ENCODE data around the gene KRTCAP2.
"Not testable (repeated sequence)": the region's sequence is repeated elsewhere in the genome, so short reads cannot be mapped to it uniquely, and the experiment has no call there.

KRTCAP2 gene

DNA sequence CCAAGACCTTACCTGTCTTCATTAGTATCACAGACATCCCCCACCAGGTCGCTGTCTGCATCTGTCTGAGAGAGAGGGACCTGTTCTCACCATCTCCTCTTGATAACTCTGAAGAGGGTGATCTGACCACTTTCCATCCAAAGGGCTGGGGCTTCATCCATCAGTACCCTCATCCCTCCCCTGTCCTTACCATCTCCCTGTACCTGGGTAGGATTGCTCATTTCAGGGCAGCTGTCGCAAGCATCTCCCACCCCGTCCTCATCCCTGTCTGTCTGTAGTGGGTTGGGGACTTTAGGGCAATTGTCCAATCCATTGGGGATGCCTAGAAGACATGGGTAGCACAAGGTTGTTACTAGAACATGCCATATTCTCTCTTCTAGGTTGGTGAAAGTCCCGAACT is 26.7 kb upstream of the KRTCAP2 start:
- DNase-seq (ENCODE audit: low read depth in 3 of 3) = no peak

DNA sequence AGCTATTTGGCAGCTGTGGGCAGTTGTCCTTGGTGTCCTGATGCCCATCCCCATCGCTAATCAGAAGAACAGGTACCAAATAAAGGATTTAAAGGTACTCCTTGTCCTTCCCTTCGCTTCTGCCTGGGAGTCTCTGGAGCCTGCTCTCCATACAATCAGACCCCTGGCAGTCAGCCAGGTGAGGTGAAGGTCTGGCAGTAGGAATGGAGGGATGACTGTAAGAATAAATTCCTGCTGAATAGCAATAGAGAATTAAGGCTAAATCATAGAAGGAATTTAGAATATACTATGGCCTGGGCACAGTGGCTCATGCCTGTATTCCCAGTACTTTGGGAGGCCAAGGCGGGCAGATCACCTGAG is 25.4 kb upstream of the KRTCAP2 start:
- DNase-seq (ENCODE audit: low read depth in 3 of 3) = no peak

- DNase-seq (ENCODE audit: low read depth in 3 of 3) = no peak
Measured at GRCh38 chr1:155197901-155198546, 24.9 kb upstream of the KRTCAP2 start.

- DNase-seq (ENCODE audit: low read depth in 3 of 3) = no peak
Measured at GRCh38 chr1:155196893-155197638, 24.0 kb upstream of the KRTCAP2 start.

DNA sequence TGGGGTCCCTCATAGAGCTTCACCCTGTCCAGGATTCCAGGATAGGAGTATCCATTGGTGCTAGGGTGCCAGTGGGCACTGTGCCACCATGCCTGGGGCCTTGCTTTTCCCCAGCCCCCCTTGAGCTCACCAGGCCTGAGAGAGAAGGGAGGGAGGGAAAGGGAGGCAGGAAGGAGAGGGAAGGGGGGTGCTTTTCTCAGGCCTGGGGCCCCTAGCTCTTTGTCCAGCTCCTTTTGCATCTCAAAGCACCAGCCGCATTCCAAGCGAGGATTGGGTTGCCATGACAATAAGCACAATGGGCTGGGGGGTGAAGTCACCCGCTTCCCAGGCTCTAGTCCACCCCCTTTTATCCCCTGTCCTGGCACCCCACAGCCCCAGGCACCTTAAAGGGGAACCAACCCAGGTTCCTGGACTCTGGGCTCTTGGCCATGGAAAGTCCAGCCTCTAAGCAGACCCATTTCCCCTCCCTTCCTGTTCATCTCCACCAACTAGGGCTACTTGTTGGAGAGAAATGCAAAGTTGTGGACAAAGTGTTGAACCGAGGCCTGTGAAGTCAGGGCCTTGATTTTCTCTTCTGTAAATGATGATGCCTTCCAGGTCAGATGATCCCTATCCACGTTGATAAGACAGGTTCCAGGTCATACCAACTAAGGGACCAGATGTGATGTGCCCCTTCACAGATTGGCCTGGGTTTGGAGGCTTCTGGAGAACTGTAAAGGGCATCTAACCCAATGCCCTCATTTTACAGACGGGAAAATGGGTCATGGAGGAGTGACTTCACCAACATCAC is 23.2 kb upstream of the KRTCAP2 start:
- DNase-seq (ENCODE audit: low read depth in 3 of 3) = no peak

DNA sequence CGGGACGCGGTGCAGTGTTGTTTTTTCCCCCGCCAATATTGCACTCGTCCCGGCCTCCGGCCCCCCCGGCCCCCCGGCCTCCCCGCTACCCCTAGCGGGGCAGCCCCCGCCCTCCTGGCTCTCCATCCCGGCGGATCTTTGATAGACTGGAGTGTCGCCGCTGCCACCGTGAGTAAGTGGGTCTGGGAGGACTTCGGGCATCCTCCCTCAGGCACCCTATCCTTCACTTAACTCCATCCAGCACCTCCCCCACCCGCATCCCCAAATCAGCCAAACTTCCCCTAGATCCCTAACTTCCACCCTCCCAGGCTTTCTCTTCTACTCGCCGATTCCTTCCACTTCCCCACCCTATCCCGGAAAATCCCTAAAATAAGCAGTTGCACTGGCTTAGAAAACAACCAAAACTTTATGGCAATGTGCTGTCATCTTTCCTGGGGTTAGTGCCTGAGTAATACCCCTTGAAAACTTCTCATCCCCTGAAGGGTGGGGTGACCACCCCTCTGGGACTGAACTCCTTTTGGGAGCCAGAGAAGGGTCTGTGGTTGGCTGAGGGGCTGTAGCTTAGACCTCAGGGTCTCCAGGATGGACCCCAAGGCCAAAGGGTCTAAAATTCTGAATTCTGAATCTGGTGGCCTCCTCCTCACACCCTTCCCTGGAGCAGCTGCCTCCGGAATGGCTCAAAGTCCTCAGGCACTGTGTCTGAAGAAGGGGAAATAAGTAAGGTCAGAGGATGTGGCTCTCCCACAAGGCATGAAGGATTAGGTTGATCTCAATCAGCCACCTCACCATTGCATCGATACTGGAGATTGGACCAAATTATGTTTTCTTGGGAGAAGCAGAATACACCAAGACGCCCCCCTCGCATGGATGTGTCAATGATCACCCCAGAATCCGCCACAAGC is 22.3 kb upstream of the KRTCAP2 start:
- no peak for DNase-seq (ENCODE audit: low read depth in 3 of 3)

- not testable (repeated sequence) for DNase-seq (ENCODE audit: low read depth in 3 of 3)
Measured at GRCh38 chr1:155193991-155194240, 20.8 kb upstream of the KRTCAP2 start.

GRCh38 chr1:155193275-155193990 is 20.3 kb upstream of the KRTCAP2 start:
- peak; percentile 71 to 81 (median 79) for DNase-seq (ENCODE audit: low read depth in 3 of 3)

- DNase-seq (ENCODE audit: low read depth in 3 of 3) = peak in 1 of 3 donors; percentile 40
Measured at GRCh38 chr1:155192346-155193274, 19.5 kb upstream of the KRTCAP2 start.

DNA sequence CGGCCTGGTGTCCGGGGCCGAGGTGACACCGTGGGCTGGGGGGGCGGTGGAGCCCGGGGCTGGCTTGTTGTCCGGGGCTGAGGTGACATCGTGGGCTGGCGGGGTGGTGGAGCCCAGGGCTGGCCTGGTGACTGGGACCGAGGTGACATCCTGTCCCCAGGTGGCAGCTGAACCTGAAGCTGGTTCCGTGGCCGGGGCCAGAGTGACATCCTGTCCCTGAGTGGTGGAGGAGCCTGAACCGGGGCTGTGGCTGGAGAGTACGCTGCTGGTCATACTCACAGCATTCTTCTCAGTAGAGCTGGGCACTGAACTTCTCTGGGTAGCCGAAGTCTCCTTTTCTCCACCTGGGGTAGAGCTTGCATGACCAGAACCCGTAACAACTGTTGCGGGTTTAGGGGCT is 18.8 kb upstream of the KRTCAP2 start:
- no peak for DNase-seq (ENCODE audit: low read depth in 3 of 3)

DNA sequence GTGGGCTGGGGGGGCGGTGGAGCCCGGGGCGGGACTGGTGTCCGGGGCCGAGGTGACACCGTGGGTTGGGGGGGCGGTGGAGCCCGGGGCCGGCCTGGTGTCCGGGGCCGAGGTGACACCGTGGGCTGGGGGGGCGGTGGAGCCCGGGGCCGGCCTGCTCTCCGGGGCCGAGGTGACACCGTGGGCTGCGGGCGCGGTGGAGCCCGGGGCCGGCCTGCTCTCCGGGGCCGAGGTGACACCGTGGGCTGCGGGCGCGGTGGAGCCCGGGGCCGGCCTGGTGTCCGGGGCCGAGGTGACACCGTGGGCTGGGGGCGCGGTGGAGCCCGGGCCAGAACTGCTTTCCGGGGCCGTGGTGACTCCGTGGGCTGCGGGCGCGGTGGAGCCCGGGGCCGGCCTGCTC is 16.8 kb upstream of the KRTCAP2 start:
- not testable (repeated sequence) for DNase-seq (ENCODE audit: low read depth in 3 of 3)

GRCh38 chr1:155188268-155188667 is 15.2 kb upstream of the KRTCAP2 start:
- DNase-seq (ENCODE audit: low read depth in 3 of 3) = no peak

DNA sequence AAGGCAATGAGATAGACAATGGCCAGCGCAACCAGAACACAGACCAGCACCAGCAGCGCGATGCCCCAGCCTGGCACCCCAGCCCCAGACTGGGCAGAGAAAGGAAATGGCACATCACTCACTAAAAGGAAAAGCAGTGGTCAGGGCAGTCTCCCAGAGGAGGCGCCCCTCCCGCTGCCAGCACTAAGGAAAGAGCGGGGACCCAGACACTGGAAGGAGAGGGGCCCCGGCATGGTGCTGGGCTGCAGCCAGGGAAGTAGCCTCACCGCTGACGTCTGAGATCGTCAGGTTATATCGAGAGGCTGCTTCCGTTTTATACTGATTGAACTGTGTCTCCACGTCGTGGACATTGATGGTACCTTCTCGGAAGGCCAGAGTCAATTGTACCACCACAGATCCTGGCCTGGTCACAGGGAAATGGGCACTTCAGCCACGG is 14.4 kb upstream of the KRTCAP2 start:
- DNase-seq (ENCODE audit: low read depth in 3 of 3) = no peak

- DNase-seq (ENCODE audit: low read depth in 3 of 3) = no peak
Measured at GRCh38 chr1:155186794-155187455, 13.8 kb upstream of the KRTCAP2 start.

DNA sequence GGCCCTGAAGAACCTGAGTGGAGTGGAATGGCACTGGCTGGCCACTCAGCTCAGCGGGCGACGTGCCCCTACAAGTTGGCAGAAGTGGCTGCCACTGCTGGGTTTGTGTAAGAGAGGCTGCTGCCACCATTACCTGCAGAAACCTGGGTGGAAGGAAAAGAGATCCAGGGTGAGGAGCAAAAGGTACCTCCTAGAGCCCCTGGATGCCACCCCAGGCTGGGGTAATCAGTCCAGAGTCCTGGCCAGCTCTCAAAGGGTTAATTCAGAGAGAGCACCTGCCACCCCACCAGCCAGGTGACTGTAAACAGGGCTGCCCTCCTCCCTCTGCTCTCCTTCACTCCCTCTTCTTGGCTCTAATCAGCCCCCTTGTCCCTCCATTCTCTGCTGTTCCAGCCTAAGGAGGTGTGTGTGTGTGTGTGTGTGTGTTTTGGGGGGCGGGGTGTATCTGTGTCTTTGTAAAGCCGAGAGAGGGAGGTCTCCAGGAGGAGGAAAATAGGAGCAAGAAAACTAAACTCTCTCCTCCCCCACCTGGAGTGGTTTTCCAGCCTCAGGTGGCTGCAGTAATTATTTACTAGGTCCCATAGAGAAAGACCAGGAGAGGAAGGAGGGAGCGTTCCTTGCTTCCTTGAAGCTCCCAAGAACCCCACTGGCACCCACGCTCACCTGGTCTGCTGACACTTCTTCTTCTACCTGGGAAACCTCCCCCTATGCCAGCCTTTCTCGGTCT is 13.1 kb upstream of the KRTCAP2 start:
- DNase-seq (ENCODE audit: low read depth in 3 of 3) = no peak

GRCh38 chr1:155185783-155186066 is 12.6 kb upstream of the KRTCAP2 start:
- DNase-seq (ENCODE audit: low read depth in 3 of 3) = no peak

DNA sequence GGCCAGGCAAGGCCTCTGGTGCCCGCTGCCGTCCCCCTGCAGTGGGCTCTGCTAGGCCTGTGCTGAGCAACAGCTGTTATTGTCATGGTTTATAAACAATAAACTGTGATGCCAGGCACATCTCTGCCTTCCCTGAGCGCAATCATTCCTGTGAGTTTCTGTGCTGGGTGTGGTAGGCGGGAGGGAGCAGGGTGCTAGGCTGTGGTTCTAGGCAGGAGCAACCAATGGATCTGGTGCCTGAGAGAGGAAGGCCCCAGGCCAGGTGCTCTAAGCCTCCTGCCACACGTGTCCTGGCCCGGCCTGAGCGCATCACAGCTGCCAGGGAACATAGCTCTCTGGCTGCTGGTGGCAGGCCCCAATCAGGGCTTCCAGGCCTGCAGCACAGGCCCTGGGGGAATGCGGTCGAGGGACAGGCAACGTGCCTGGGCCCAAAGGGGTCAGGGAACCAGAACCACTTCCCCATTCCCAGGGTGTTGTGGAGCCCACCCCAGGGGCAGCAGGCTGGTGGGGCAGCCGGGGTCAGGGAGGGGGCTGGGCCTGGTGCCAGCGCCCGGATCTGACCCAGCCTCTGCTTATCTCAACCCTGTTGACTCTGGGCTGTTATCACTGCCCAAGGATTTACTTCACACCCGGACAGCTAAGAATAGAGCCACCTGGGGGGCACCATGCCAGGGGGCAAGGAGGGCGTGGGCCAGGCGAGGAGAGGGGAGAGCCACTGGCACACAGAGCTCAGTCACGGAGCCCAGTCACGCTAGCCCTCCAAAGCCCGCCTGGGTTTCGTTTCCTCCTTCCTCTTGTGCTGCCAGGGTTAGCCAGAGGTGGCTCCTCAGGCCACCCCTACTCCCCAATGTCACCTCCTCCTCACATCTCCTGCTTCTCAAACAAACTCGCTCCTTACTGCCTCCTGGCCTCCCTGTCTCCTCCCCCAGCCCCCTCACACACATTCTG is 12.0 kb upstream of the KRTCAP2 start:
- no peak for DNase-seq (ENCODE audit: low read depth in 3 of 3)

DNA sequence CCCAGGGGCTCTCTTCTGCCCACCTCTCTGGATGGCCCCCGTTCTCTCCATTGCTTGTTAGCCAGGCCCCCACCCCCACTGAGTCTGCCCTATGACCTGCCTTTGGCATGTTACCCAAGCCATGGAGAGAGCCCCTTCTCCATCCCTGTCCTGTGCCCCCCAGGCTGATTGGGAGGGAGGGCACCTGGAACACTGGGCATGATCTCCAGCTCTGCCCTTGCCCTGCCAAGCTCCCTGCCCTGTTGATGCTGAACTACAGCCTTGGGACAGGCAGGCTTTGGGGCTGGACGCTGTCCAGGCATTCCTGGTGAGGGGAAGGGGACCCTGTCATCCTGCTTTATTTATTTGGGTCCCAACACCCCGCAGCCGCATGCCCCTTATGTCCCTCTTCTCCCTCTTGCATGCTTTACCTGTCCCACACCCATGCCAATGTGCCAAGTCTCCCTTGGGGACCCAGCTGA is 11.3 kb upstream of the KRTCAP2 start:
- no peak for DNase-seq (ENCODE audit: low read depth in 3 of 3)
